ENCODE measurements around the gene PNP. TPM values are rescaled to one million over a fixed set of nuclear protein-coding genes. Genes with fewer than 3 reads are reported as not detected.

PNP gene
- total RNA-seq, 2 donors from 2014 or later, result 52.8 to 59.8 TPM

DNA sequence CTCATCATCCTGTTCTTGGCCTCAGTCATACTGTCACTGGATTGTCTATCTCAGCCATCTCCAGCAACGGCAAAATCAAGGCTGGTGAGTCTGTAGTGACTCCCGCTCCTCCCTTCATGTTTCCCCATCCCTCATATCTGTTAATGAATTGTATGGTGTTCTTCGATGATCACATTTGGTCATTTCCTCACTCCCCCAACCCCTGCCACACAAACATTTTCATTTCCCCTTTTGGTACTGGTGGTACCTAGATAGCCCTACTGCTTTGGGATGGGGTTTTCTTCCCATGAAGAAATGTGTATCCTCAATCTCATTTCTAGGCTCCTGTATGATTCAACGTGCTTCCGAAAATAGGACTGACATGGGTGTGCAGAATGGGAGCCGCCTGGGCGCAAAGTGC is 30.5 kb upstream of the PNP start:
- Histone ChIP-seq H3K27me3 (ENCODE audit: control insufficient read depth, insufficient read depth, low read length, poor library complexity, severe bottlenecking) (no peaks in the 10 kb centered on the region), H3K9ac (ENCODE audit: extremely low read depth, low read length, poor library complexity, severe bottlenecking) (no peak overlapping the region), H3K4me1 (ENCODE audit: control insufficient read depth, insufficient read depth, low read length) (no peaks in the 10 kb centered on the region), H3K27ac (ENCODE audit: low read depth, low read length) (no peak overlapping the region), H3K9me3 (ENCODE audit: control insufficient read depth, low read length) (no peaks in the 10 kb centered on the region), H3K4me3 (ENCODE audit: low read length) (no peak overlapping the region), H3K36me3 (ENCODE audit: control insufficient read depth, insufficient read depth, low read length) (peaks cover 4% of the 10 kb centered on the region)
- TF ChIP-seq, protein P1, sequence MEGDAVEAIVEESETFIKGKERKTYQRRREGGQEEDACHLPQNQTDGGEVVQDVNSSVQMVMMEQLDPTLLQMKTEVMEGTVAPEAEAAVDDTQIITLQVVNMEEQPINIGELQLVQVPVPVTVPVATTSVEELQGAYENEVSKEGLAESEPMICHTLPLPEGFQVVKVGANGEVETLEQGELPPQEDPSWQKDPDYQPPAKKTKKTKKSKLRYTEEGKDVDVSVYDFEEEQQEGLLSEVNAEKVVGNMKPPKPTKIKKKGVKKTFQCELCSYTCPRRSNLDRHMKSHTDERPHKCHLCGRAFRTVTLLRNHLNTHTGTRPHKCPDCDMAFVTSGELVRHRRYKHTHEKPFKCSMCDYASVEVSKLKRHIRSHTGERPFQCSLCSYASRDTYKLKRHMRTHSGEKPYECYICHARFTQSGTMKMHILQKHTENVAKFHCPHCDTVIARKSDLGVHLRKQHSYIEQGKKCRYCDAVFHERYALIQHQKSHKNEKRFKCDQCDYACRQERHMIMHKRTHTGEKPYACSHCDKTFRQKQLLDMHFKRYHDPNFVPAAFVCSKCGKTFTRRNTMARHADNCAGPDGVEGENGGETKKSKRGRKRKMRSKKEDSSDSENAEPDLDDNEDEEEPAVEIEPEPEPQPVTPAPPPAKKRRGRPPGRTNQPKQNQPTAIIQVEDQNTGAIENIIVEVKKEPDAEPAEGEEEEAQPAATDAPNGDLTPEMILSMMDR (conservative IDR thresholded peaks at IDR 0.05), result no peak
- no peak overlapping the region for H3K4me3 Mint-ChIP-seq
- DNase-seq, result no peak
- H3K9me3 Mint-ChIP-seq, result peaks cover 6% of the 10 kb centered on the region
- peaks cover 6% of the 10 kb centered on the region for H3K36me3 Mint-ChIP-seq (ENCODE audit: low read depth)
- peaks cover 12% of the 10 kb centered on the region for H3K27me3 Mint-ChIP-seq (ENCODE audit: insufficient read depth)
- H3K27ac Mint-ChIP-seq, result no peak overlapping the region
- 93 to 97% methylated on average over 5 of the region's 7 CpGs for WGBS, 2 experiments (ENCODE audit: insufficient coverage in 1 of 2, insufficient read length in 1 of 2)
- peaks cover 6% of the 10 kb centered on the region for H3K4me1 Mint-ChIP-seq

DNA sequence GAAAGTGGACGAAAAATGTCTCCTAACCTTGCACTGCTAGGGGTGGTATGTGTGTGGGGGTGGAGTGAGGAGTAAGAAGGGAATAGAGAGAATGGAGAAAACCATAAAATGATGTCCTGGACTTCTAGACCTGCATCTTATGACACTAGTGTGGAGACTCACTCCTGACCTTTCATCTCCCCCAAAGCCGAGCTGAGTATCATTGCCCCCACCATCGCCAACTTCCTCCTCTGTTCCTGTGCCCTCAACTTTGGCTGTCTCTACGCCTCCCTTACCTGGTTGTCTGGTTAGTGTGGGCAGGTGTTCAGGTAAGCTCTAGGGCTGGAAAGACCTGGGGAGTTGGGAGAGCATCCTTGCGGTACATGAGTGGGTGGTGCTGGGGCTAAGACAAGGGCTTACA is 28.7 kb upstream of the PNP start:
- H3K36me3 ChIP-seq (ENCODE audit: control insufficient read depth, insufficient read depth, low read length), result peaks cover 12% of the 10 kb centered on the region
- no peaks in the 10 kb centered on the region for H3K27me3 ChIP-seq (ENCODE audit: control insufficient read depth, insufficient read depth, low read length, poor library complexity, severe bottlenecking)
- 75 to 93% methylated on average over 1 to 5 of the region's 5 CpGs for WGBS, 2 experiments (ENCODE audit: insufficient coverage in 1 of 2, insufficient read length in 1 of 2)
- peaks cover 6% of the 10 kb centered on the region for H3K36me3 Mint-ChIP-seq (ENCODE audit: low read depth)
- H3K27me3 Mint-ChIP-seq (ENCODE audit: insufficient read depth), result peaks cover 10% of the 10 kb centered on the region
- TF ChIP-seq, protein P1 (conservative IDR thresholded peaks at IDR 0.05), result no peak
- H3K27ac ChIP-seq (ENCODE audit: low read depth, low read length), result no peak overlapping the region
- H3K4me3 Mint-ChIP-seq, result no peak overlapping the region
- H3K9me3 ChIP-seq (ENCODE audit: control insufficient read depth, low read length), result no peaks in the 10 kb centered on the region
- no peak overlapping the region for H3K4me3 ChIP-seq (ENCODE audit: low read length)
- peaks cover 6% of the 10 kb centered on the region for H3K9me3 Mint-ChIP-seq
- H3K4me1 ChIP-seq (ENCODE audit: control insufficient read depth, insufficient read depth, low read length), result no peaks in the 10 kb centered on the region
- H3K27ac Mint-ChIP-seq, result no peak overlapping the region
- no peak for DNase-seq
- peaks cover 4% of the 10 kb centered on the region for H3K4me1 Mint-ChIP-seq
- H3K9ac ChIP-seq (ENCODE audit: extremely low read depth, low read length, poor library complexity, severe bottlenecking), result no peak overlapping the region

DNA sequence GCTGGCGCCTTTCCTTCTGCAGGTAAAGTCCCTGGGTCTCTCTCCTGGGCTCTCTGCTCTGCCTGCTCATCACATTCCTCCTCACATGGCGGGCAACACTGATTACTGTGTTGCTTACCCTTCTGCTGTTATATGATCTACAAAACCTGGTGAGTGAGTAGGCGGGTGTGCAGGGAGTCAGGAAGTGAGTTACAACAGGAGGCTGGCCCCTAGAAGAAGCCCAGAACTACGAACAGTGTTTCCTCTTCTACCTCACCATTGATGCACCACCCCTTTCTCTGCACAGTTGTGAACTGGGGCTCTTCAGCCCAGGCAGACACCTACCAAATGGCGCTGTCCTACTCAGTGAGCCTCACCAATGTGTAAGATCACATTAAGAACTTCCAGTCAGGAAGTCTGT is 28.3 kb upstream of the PNP start:
- Mint-ChIP-seq H3K27ac (no peak overlapping the region), H3K4me1 (no peaks in the 10 kb centered on the region), H3K4me3 (no peak overlapping the region), H3K27me3 (ENCODE audit: insufficient read depth) (peaks cover 5% of the 10 kb centered on the region), H3K9me3 (peaks cover 6% of the 10 kb centered on the region), H3K36me3 (ENCODE audit: low read depth) (peaks cover 6% of the 10 kb centered on the region)
- Histone ChIP-seq H3K9me3 (ENCODE audit: control insufficient read depth, low read length) (no peaks in the 10 kb centered on the region), H3K36me3 (ENCODE audit: control insufficient read depth, insufficient read depth, low read length) (peaks cover 16% of the 10 kb centered on the region), H3K4me1 (ENCODE audit: control insufficient read depth, insufficient read depth, low read length) (no peaks in the 10 kb centered on the region), H3K27ac (ENCODE audit: low read depth, low read length) (no peak overlapping the region), H3K9ac (ENCODE audit: extremely low read depth, low read length, poor library complexity, severe bottlenecking) (no peak overlapping the region), H3K27me3 (ENCODE audit: control insufficient read depth, insufficient read depth, low read length, poor library complexity, severe bottlenecking) (no peaks in the 10 kb centered on the region), H3K4me3 (ENCODE audit: low read length) (no peak overlapping the region)
- no peak for DNase-seq
- TF ChIP-seq, protein P1 (conservative IDR thresholded peaks at IDR 0.05), result peak; percentile 40
- WGBS, 2 experiments (ENCODE audit: insufficient coverage in 1 of 2, insufficient read length in 1 of 2), result 86 to 96% methylated on average over 3 to 5 of the region's 5 CpGs

Measured in endodermal cell (in vitro differentiated cells).